HepG2 (cell line): ENCODE results near the gene MAGI1. TPM values are rescaled to one million over a fixed set of nuclear protein-coding genes. Genes with fewer than 3 reads are reported as not detected.

Experiments
- GATAD1 ChIP-seq: IDR thresholded peaks from 2 replicates; pipeline ENCODE4 v1.6.1; 2016; ENCODE audit warnings: missing genetic modification reagents, missing compliant biosample characterization
- GFI1 ChIP-seq: sonication (generic); formaldehyde crosslinking; IDR thresholded peaks from 2 replicates; pipeline ENCODE4 v1.5.0; 2020; ENCODE audit warnings: missing genetic modification reagents, mild to moderate bottlenecking, borderline replicate concordance
- GTF3A ChIP-seq: sonication (generic); formaldehyde crosslinking; conservative IDR thresholded peaks from 2 replicates; pipeline ENCODE4 v1.4.0; 2020; ENCODE audit warnings: mild to moderate bottlenecking, missing genetic modification reagents
- IRF2 ChIP-seq: IDR thresholded peaks from 2 replicates; pipeline ENCODE4 v1.6.1; 2018; ENCODE audit warnings: missing genetic modification reagents, missing compliant biosample characterization
- KLF13 ChIP-seq: sonication (generic); formaldehyde crosslinking; IDR thresholded peaks from 2 replicates; pipeline ENCODE4 v1.4.0; 2020; ENCODE audit warnings: mild to moderate bottlenecking, missing genetic modification reagents
- TP53 ChIP-seq: sonication (generic); formaldehyde crosslinking; conservative IDR thresholded peaks from 2 replicates; pipeline ENCODE4 v1.4.0; 2020; ENCODE audit warnings: missing genetic modification reagents
- ZNF605 ChIP-seq: sonication (generic); formaldehyde crosslinking; IDR thresholded peaks from 2 replicates; pipeline ENCODE4 v1.8.0; 2022; ENCODE audit warnings: mild to moderate bottlenecking, missing genetic modification reagents
- polyA plus RNA-seq, 8 experiments: library from polyadenylated mRNA; depleted of rRNA in 3 of 8; stranded (reverse) in 7 of 8; unstranded in 1 of 8; fragments of >200 nt; fragmentation: Illumina TruSeq in 4 of 8; extraction: Trizol in 4 of 8; gene quantifications; 2 replicates each; pipeline versions ENCODE4 v1.2.1 to v1.2.3, GENCODE V29; 2011 to 2016; ENCODE audit warnings: low read depth in 4 of 8, missing spikeins in 1 of 8, mixed read lengths in 1 of 8; ENCODE audit not compliant: insufficient read depth in 1 of 8
- total RNA-seq, 5 experiments: library from RNA; depleted of rRNA; stranded (reverse); fragments of >200 nt; fragmentation: Illumina TruSeq; extraction: Trizol; gene quantifications; 2 replicates each; pipeline ENCODE4 v1.2.3, GENCODE V29; 2016; ENCODE audit warnings: low read depth in 1 of 5
- TF ChIP-seq, protein P1 (sequence below): sonication (generic); formaldehyde crosslinking; IDR thresholded peaks from 2 replicates; pipeline ENCODE4 v1.5.0; 2020; ENCODE audit warnings: mild to moderate bottlenecking, missing genetic modification reagents, borderline replicate concordance
- TF ChIP-seq, protein P2 (sequence below): sonication (generic); IDR thresholded peaks from 2 replicates; pipeline ENCODE4 v1.6.1; 2016; ENCODE audit warnings: low read depth, borderline replicate concordance
- TF ChIP-seq, protein P3 (sequence below): sonication (generic); formaldehyde crosslinking; IDR thresholded peaks from 2 replicates; pipeline ENCODE4 v1.5.0; 2020; ENCODE audit warnings: mild to moderate bottlenecking, missing genetic modification reagents
- TF ChIP-seq, protein P4 (sequence below): sonication (generic); formaldehyde crosslinking; IDR thresholded peaks from 2 replicates; pipeline ENCODE4 v1.8.0; 2022; ENCODE audit warnings: missing genetic modification reagents, mild to moderate bottlenecking, moderate library complexity, borderline replicate concordance
- TF ChIP-seq, protein P5 (sequence below): sonication (generic); formaldehyde crosslinking; IDR thresholded peaks from 2 replicates; pipeline ENCODE4 v1.4.0; 2020; ENCODE audit warnings: missing genetic modification reagents, borderline replicate concordance

Gene MAGI1
- total and polyA plus RNA-seq, 2 of the 13 experiments (the other 11 are each of a cell fraction or from before 2014, with no cell fraction given), result 22.2 to 26.0 TPM

DNA sequence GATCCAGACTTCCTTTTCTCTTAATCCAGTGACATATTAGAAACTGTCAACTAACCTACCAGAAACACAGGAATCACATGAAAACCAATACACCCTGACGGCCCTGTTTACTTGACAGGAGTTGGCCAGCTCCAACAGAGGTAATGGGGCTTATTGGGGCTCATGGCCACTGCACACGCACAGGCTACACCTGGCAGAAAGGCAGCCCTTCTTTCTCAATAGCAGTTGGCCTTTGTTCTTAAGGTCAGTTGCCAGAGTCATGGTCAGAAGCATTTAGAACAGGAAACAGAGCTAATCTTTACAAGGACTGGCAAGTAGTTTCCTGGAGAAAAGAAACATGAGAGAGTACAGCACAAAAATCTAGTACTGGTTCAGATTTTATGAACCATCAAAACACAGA lies 181.8 kb downstream of the MAGI1 start (continued):
- TF ChIP-seq, protein P1, sequence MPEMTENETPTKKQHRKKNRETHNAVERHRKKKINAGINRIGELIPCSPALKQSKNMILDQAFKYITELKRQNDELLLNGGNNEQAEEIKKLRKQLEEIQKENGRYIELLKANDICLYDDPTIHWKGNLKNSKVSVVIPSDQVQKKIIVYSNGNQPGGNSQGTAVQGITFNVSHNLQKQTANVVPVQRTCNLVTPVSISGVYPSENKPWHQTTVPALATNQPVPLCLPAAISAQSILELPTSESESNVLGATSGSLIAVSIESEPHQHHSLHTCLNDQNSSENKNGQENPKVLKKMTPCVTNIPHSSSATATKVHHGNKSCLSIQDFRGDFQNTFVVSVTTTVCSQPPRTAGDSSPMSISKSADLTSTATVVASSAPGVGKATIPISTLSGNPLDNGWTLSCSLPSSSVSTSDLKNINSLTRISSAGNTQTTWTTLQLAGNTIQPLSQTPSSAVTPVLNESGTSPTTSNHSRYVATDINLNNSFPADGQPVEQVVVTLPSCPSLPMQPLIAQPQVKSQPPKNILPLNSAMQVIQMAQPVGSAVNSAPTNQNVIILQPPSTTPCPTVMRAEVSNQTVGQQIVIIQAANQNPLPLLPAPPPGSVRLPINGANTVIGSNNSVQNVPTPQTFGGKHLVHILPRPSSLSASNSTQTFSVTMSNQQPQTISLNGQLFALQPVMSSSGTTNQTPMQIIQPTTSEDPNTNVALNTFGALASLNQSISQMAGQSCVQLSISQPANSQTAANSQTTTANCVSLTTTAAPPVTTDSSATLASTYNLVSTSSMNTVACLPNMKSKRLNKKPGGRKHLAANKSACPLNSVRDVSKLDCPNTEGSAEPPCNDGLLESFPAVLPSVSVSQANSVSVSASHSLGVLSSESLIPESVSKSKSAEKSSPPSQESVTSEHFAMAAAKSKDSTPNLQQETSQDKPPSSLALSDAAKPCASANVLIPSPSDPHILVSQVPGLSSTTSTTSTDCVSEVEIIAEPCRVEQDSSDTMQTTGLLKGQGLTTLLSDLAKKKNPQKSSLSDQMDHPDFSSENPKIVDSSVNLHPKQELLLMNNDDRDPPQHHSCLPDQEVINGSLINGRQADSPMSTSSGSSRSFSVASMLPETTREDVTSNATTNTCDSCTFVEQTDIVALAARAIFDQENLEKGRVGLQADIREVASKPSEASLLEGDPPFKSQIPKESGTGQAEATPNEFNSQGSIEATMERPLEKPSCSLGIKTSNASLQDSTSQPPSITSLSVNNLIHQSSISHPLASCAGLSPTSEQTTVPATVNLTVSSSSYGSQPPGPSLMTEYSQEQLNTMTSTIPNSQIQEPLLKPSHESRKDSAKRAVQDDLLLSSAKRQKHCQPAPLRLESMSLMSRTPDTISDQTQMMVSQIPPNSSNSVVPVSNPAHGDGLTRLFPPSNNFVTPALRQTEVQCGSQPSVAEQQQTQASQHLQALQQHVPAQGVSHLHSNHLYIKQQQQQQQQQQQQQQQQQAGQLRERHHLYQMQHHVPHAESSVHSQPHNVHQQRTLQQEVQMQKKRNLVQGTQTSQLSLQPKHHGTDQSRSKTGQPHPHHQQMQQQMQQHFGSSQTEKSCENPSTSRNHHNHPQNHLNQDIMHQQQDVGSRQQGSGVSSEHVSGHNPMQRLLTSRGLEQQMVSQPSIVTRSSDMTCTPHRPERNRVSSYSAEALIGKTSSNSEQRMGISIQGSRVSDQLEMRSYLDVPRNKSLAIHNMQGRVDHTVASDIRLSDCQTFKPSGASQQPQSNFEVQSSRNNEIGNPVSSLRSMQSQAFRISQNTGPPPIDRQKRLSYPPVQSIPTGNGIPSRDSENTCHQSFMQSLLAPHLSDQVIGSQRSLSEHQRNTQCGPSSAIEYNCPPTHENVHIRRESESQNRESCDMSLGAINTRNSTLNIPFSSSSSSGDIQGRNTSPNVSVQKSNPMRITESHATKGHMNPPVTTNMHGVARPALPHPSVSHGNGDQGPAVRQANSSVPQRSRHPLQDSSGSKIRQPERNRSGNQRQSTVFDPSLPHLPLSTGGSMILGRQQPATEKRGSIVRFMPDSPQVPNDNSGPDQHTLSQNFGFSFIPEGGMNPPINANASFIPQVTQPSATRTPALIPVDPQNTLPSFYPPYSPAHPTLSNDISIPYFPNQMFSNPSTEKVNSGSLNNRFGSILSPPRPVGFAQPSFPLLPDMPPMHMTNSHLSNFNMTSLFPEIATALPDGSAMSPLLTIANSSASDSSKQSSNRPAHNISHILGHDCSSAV (CRISPR knock-in tag), result no peak
- TF ChIP-seq, protein P2, sequence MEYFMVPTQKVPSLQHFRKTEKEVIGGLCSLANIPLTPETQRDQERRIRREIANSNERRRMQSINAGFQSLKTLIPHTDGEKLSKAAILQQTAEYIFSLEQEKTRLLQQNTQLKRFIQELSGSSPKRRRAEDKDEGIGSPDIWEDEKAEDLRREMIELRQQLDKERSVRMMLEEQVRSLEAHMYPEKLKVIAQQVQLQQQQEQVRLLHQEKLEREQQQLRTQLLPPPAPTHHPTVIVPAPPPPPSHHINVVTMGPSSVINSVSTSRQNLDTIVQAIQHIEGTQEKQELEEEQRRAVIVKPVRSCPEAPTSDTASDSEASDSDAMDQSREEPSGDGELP, result 0 out of 2 replicates have a peak, but pooled peaks have one; percentile 30
- no peak for TF ChIP-seq KLF13 (CRISPR knock-in tag)
- TF ChIP-seq, protein P3, sequence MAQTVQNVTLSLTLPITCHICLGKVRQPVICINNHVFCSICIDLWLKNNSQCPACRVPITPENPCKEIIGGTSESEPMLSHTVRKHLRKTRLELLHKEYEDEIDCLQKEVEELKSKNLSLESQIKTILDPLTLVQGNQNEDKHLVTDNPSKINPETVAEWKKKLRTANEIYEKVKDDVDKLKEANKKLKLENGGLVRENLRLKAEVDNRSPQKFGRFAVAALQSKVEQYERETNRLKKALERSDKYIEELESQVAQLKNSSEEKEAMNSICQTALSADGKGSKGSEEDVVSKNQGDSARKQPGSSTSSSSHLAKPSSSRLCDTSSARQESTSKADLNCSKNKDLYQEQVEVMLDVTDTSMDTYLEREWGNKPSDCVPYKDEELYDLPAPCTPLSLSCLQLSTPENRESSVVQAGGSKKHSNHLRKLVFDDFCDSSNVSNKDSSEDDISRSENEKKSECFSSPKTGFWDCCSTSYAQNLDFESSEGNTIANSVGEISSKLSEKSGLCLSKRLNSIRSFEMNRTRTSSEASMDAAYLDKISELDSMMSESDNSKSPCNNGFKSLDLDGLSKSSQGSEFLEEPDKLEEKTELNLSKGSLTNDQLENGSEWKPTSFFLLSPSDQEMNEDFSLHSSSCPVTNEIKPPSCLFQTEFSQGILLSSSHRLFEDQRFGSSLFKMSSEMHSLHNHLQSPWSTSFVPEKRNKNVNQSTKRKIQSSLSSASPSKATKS, result no peak
- no peak for TF ChIP-seq IRF2 (CRISPR knock-in tag)
- TF ChIP-seq GTF3A (CRISPR knock-in tag), result no peak
- no peak for TF ChIP-seq ZNF605 (CRISPR knock-in tag)
- TF ChIP-seq, protein P4, sequence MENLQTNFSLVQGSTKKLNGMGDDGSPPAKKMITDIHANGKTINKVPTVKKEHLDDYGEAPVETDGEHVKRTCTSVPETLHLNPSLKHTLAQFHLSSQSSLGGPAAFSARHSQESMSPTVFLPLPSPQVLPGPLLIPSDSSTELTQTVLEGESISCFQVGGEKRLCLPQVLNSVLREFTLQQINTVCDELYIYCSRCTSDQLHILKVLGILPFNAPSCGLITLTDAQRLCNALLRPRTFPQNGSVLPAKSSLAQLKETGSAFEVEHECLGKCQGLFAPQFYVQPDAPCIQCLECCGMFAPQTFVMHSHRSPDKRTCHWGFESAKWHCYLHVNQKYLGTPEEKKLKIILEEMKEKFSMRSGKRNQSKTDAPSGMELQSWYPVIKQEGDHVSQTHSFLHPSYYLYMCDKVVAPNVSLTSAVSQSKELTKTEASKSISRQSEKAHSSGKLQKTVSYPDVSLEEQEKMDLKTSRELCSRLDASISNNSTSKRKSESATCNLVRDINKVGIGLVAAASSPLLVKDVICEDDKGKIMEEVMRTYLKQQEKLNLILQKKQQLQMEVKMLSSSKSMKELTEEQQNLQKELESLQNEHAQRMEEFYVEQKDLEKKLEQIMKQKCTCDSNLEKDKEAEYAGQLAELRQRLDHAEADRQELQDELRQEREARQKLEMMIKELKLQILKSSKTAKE, result no peak
- no peak for TF ChIP-seq GFI1 (CRISPR knock-in tag)
- TF ChIP-seq TP53 (CRISPR knock-in tag), result no peak
- TF ChIP-seq GATAD1, result no peak
- TF ChIP-seq, protein P5, sequence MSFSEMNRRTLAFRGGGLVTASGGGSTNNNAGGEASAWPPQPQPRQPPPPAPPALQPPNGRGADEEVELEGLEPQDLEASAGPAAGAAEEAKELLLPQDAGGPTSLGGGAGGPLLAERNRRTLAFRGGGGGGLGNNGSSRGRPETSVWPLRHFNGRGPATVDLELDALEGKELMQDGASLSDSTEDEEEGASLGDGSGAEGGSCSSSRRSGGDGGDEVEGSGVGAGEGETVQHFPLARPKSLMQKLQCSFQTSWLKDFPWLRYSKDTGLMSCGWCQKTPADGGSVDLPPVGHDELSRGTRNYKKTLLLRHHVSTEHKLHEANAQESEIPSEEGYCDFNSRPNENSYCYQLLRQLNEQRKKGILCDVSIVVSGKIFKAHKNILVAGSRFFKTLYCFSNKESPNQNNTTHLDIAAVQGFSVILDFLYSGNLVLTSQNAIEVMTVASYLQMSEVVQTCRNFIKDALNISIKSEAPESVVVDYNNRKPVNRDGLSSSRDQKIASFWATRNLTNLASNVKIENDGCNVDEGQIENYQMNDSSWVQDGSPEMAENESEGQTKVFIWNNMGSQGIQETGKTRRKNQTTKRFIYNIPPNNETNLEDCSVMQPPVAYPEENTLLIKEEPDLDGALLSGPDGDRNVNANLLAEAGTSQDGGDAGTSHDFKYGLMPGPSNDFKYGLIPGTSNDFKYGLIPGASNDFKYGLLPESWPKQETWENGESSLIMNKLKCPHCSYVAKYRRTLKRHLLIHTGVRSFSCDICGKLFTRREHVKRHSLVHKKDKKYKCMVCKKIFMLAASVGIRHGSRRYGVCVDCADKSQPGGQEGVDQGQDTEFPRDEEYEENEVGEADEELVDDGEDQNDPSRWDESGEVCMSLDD, result no peak
